ENCODE data around the gene MEGF11. TPM values are rescaled to one million over a fixed set of nuclear protein-coding genes. Genes with fewer than 3 reads are reported as not detected.

Gene MEGF11
- total RNA-seq, 1 donor from 2014 or later, result 0.06 TPM

DNA sequence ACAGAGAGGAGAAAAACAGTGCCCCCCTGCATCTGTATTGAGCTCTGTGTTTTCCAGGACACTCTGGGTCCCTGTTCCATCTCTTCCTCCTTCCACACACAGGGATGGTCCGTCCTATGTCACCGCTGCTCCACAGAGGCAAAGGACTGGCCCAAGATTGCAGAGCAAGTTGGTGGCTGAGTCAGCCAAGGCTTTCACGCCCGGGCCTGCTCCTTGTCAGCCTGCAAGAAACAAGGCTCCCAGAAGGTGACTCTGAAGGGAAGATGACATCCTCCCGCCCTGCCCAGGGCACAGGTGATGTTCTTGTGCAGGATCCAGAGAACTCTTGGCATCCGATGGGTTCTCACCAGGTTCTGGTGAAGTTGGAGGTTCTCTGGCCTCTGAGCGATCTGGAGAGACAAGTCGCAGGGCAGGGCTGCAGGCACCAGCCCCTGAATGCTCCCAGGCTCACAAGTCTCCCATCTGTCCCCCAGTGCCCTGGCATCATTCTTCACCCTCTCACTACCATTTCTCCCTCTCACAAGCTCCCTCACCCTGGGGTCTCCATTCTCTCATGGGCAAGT, 138.6 kb downstream of the MEGF11 start:
- H3K4me3 ChIP-seq, result no peak overlapping the region
- H3K4me1 Mint-ChIP-seq, result peaks cover 12% of the 10 kb centered on the region
- peaks cover 3% of the 10 kb centered on the region for H3K27me3 ChIP-seq
- no peak overlapping the region for H3K4me3 Mint-ChIP-seq
- peaks cover 17% of the 10 kb centered on the region for H3K4me1 ChIP-seq
- no peaks in the 10 kb centered on the region for H3K79me2 ChIP-seq (ENCODE audit: low read depth)
- H3K27me3 Mint-ChIP-seq (ENCODE audit: insufficient read depth, low read depth), result peaks cover 2% of the 10 kb centered on the region
- no peaks in the 10 kb centered on the region for H4K20me1 ChIP-seq (ENCODE audit: low read depth)
- no peak overlapping the region for H3K27ac ChIP-seq
- no peaks in the 10 kb centered on the region for H3K36me3 ChIP-seq
- DNase-seq (ENCODE audit: low spot score), result no peak
- H3F3A ChIP-seq (ENCODE audit: low read depth), result peaks cover 10% of the 10 kb centered on the region
- no peaks in the 10 kb centered on the region for H3K9me3 Mint-ChIP-seq
- H3K4me2 ChIP-seq, result no peak overlapping the region
- no peaks in the 10 kb centered on the region for H3K9me3 ChIP-seq (ENCODE audit: low read depth)
- H3K27ac Mint-ChIP-seq, result no peak overlapping the region
- no peaks in the 10 kb centered on the region for H3K36me3 Mint-ChIP-seq
- no peak overlapping the region for H3K9ac ChIP-seq
- TF ChIP-seq EZH2 (IDR thresholded peaks at IDR 0.05), result no peak
- TF ChIP-seq, protein P1, sequence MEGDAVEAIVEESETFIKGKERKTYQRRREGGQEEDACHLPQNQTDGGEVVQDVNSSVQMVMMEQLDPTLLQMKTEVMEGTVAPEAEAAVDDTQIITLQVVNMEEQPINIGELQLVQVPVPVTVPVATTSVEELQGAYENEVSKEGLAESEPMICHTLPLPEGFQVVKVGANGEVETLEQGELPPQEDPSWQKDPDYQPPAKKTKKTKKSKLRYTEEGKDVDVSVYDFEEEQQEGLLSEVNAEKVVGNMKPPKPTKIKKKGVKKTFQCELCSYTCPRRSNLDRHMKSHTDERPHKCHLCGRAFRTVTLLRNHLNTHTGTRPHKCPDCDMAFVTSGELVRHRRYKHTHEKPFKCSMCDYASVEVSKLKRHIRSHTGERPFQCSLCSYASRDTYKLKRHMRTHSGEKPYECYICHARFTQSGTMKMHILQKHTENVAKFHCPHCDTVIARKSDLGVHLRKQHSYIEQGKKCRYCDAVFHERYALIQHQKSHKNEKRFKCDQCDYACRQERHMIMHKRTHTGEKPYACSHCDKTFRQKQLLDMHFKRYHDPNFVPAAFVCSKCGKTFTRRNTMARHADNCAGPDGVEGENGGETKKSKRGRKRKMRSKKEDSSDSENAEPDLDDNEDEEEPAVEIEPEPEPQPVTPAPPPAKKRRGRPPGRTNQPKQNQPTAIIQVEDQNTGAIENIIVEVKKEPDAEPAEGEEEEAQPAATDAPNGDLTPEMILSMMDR (IDR thresholded peaks at IDR 0.05), result no peak
- TF ChIP-seq EZH2phosphoT487 (IDR thresholded peaks at IDR 0.05), result no peak
- no peak overlapping the region for H2AFZ ChIP-seq (replicated peaks)

- TF ChIP-seq, protein P1 (IDR thresholded peaks at IDR 0.05), result no peak
- TF ChIP-seq EZH2 (IDR thresholded peaks at IDR 0.05), result no peak
- TF ChIP-seq EZH2phosphoT487 (IDR thresholded peaks at IDR 0.05), result no peak
- H3K9me3 Mint-ChIP-seq, result no peaks in the 10 kb centered on the region
- no peaks in the 10 kb centered on the region for H3K36me3 Mint-ChIP-seq
These were observed 141.2 kb downstream of the MEGF11 start for GRCh38 chr15:66112388-66112787.

GRCh38 chr15:66111363-66111762, 142.2 kb downstream of the MEGF11 start:
- Histone ChIP-seq H3K79me2 (ENCODE audit: low read depth) (no peaks in the 10 kb centered on the region), H2AFZ (replicated peaks) (no peak overlapping the region), H3K4me1 (peaks cover 40% of the 10 kb centered on the region), H3K9me3 (ENCODE audit: low read depth) (no peaks in the 10 kb centered on the region), H3K4me2 (no peak overlapping the region), H3K36me3 (no peaks in the 10 kb centered on the region), H3K27me3 (peaks cover 3% of the 10 kb centered on the region), H3F3A (ENCODE audit: low read depth) (peaks cover 15% of the 10 kb centered on the region), H4K20me1 (ENCODE audit: low read depth) (peaks cover 3% of the 10 kb centered on the region), H3K27ac (no peak overlapping the region), H3K4me3 (no peak overlapping the region), H3K9ac (no peak overlapping the region)
- no peak overlapping the region for H3K27ac Mint-ChIP-seq
- no peaks in the 10 kb centered on the region for H3K36me3 Mint-ChIP-seq
- H3K4me3 Mint-ChIP-seq, result no peak overlapping the region
- no peaks in the 10 kb centered on the region for H3K9me3 Mint-ChIP-seq
- DNase-seq (ENCODE audit: low spot score), result no peak
- H3K4me1 Mint-ChIP-seq, result peaks cover 31% of the 10 kb centered on the region
- peaks cover 10% of the 10 kb centered on the region for H3K27me3 Mint-ChIP-seq (ENCODE audit: insufficient read depth, low read depth)
- TF ChIP-seq EZH2 (IDR thresholded peaks at IDR 0.05) (no peak), EZH2phosphoT487 (IDR thresholded peaks at IDR 0.05) (no peak)
- TF ChIP-seq, protein P1 (IDR thresholded peaks at IDR 0.05), result no peak

More at GRCh38 chr15:66112388-66112787, 141.2 kb downstream of the MEGF11 start:
- no peak overlapping the region for H3K27ac Mint-ChIP-seq
- H3K36me3 ChIP-seq, result no peaks in the 10 kb centered on the region
- H3F3A ChIP-seq (ENCODE audit: low read depth), result peaks cover 10% of the 10 kb centered on the region
- H3K4me3 Mint-ChIP-seq, result no peak overlapping the region
- no peak overlapping the region for H3K9ac ChIP-seq
- no peaks in the 10 kb centered on the region for H3K9me3 ChIP-seq (ENCODE audit: low read depth)
- peaks cover 3% of the 10 kb centered on the region for H3K27me3 ChIP-seq
- no peaks in the 10 kb centered on the region for H4K20me1 ChIP-seq (ENCODE audit: low read depth)
- DNase-seq (ENCODE audit: low spot score), result no peak
- peaks cover 30% of the 10 kb centered on the region for H3K4me1 ChIP-seq
- H2AFZ ChIP-seq (replicated peaks), result no peak overlapping the region
- no peak overlapping the region for H3K4me3 ChIP-seq
- H3K27ac ChIP-seq, result no peak overlapping the region
- peaks cover 6% of the 10 kb centered on the region for H3K27me3 Mint-ChIP-seq (ENCODE audit: insufficient read depth, low read depth)
- no peak overlapping the region for H3K4me2 ChIP-seq
- no peaks in the 10 kb centered on the region for H3K79me2 ChIP-seq (ENCODE audit: low read depth)
- H3K4me1 Mint-ChIP-seq, result peaks cover 24% of the 10 kb centered on the region

Data from neural progenitor cell (in vitro differentiated cells).